Activated T-cell treated with anti-CD3 and anti-CD28 coated beads, Interleukin-2, amount 50 U/mL, for 72 hours (primary cell): Measurements from ENCODE around the gene SFT2D1. TPM values are rescaled to one million over a fixed set of nuclear protein-coding genes. Genes with fewer than 3 reads are reported as not detected.

Experiments
- ATAC-seq, 2 donors: fragments of 150-1000 bp; cut with Tn5 transposase; replicated peaks in 1 of 2; 2 replicates each; pipeline ENCODE4 v1.10.0; 2021; ENCODE audit warnings: moderate library complexity in 2 of 2, mild to moderate bottlenecking in 1 of 2
- DNase-seq, 2 donors: peaks; one replicate each; pipeline ENCODE4 v3.0.0; 2021 to 2022; ENCODE audit warnings: mixed read lengths in 1 of 2
- H3K27ac Mint-ChIP-seq: one replicate; pipeline ENCODE4 v1.8.0; 2022; ENCODE audit warnings: mild to moderate bottlenecking, moderate library complexity, mixed read lengths
- H3K27me3 Mint-ChIP-seq: one replicate; pipeline ENCODE4 v1.8.0; 2022; ENCODE audit warnings: low read depth, mixed read lengths
- H3K36me3 Mint-ChIP-seq, 2 donors: one replicate each; pipeline ENCODE4 v1.8.0; 2022; ENCODE audit warnings: mixed read lengths in 2 of 2, mild to moderate bottlenecking in 1 of 2; ENCODE audit not compliant: insufficient read depth in 2 of 2
- H3K4me1 Mint-ChIP-seq: one replicate; pipeline ENCODE4 v1.8.0; 2022; ENCODE audit warnings: low read depth, mixed read lengths
- H3K4me3 Mint-ChIP-seq, 2 donors: one replicate each; pipeline ENCODE4 v1.8.0; 2022; ENCODE audit warnings: mild to moderate bottlenecking in 2 of 2, mixed read lengths in 2 of 2, moderate library complexity in 2 of 2
- H3K9me3 Mint-ChIP-seq, 2 donors: one replicate each; pipeline ENCODE4 v1.8.0; 2022; ENCODE audit warnings: mixed read lengths in 2 of 2
- total RNA-seq, 2 donors: library from RNA; stranded (reverse); gene quantifications; one replicate each; pipeline ENCODE4 v1.2.3, GENCODE V29; 2022

SFT2D1 gene
- total RNA-seq, 2 donors from 2014 or later: 39.4 to 44.4 TPM

DNA sequence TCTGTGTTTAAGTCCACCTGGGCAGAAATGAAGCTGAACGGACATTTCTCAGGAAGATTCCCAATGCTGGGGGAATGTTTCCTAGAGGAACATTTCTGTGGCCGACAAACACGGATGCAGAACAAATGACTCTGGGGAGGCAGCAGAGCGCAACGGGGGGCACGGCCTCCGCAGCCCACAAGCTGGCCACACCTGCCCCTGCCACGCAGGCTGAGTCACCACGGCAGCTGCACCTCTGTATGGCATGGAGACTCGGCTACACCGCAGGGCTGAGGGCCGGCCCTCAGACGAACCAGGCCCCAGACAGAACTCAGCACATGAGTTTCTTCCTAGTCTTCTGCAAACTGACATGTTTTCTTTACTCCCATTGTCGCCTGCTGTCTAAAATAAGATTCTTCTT lies 24.1 kb downstream of the SFT2D1 start:
- H3K27ac Mint-ChIP-seq: no peak overlapping the region
- no peak for ATAC-seq
- peaks cover 0 to under 1% of the 10 kb centered on the region in 2 donors for H3K36me3 Mint-ChIP-seq
- no peak overlapping the region for H3K4me3 Mint-ChIP-seq
- H3K27me3 Mint-ChIP-seq: no peaks in the 10 kb centered on the region
- H3K9me3 Mint-ChIP-seq: no peaks in the 10 kb centered on the region
- H3K4me1 Mint-ChIP-seq: no peaks in the 10 kb centered on the region
- no peak for DNase-seq

GRCh38 chr6:166317261-166318212 lies 24.8 kb downstream of the SFT2D1 start:
- H3K27ac Mint-ChIP-seq: no peak overlapping the region
- H3K4me1 Mint-ChIP-seq: no peaks in the 10 kb centered on the region

GRCh38 chr6:166315436-166315835 lies 26.9 kb downstream of the SFT2D1 start:
- H3K36me3 Mint-ChIP-seq: no peaks in the 10 kb centered on the region
- H3K4me3 Mint-ChIP-seq: no peak overlapping the region
- H3K9me3 Mint-ChIP-seq: no peaks in the 10 kb centered on the region
- no peak overlapping the region for H3K27ac Mint-ChIP-seq
- no peaks in the 10 kb centered on the region for H3K4me1 Mint-ChIP-seq
- DNase-seq (no peak), ATAC-seq (no peak)
- H3K27me3 Mint-ChIP-seq: no peaks in the 10 kb centered on the region

More at GRCh38 chr6:166317261-166318212, 24.8 kb downstream of the SFT2D1 start:
- Mint-ChIP-seq H3K27me3 (no peaks in the 10 kb centered on the region), H3K9me3 (no peaks in the 10 kb centered on the region), H3K36me3 (no peaks in the 10 kb centered on the region), H3K4me3 (no peak overlapping the region)
- no peak for DNase-seq
- ATAC-seq: no peak

- DNase-seq (no peak), ATAC-seq (no peak)
- H3K4me3 Mint-ChIP-seq: no peak overlapping the region
- no peaks in the 10 kb centered on the region for H3K36me3 Mint-ChIP-seq
- no peak overlapping the region for H3K27ac Mint-ChIP-seq
- no peaks in the 10 kb centered on the region for H3K4me1 Mint-ChIP-seq
- H3K9me3 Mint-ChIP-seq: no peaks in the 10 kb centered on the region
- peaks cover 6% of the 10 kb centered on the region for H3K27me3 Mint-ChIP-seq
Observed at GRCh38 chr6:166314454-166314853, 27.9 kb downstream of the SFT2D1 start.

DNA sequence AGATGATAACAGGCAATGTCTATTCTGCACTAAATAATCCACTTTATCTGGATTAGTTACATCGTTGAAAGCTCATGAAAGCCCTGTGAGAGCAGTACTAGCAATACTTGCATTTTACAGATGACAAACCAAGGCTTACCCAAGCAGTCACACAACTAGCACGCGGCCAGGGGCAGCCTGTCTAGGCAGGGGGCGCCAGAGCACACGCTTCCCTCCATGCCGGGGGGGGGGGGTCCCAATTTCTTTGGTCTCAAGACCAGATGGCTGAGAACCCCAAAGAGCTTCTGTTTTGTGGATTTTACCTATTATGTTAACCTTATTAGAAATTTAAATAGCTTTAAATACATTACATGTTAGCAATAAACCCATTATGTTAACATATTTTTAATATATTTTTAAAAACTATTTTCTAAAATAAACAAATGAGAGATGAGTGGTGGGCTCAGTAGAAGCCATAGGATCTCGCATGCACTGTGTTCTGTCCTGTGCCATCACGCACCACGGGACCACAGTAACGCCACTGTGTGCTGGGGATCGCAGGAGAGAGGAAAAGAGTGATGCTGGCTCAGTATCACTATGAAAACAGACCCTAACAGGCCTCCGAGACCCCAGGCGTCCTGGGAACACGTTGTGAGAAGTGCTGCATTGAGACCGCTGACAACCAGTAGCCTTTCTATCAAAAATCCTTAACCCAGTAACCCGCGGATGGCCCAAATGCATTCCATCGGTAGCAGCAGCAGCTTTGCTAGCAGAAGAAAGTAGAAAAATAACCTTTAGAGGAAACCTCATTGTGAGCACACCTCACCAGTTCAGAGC lies 28.9 kb downstream of the SFT2D1 start:
- Mint-ChIP-seq H3K27ac (peak overlapping the region; percentile 57), H3K4me3 (no peak overlapping the region), H3K4me1 (peaks cover 3% of the 10 kb centered on the region), H3K9me3 (no peaks in the 10 kb centered on the region), H3K27me3 (peaks cover 15% of the 10 kb centered on the region), H3K36me3 (no peaks in the 10 kb centered on the region)
- ATAC-seq (peak; percentile 78 to 91), DNase-seq (peak; percentile 32 to 66)

GRCh38 chr6:166312832-166313231 lies 29.5 kb downstream of the SFT2D1 start:
- peaks cover 16% of the 10 kb centered on the region for H3K27me3 Mint-ChIP-seq
- no peak overlapping the region for H3K4me3 Mint-ChIP-seq
- DNase-seq: no peak
- no peaks in the 10 kb centered on the region for H3K36me3 Mint-ChIP-seq
- ATAC-seq: no peak
- H3K27ac Mint-ChIP-seq: peak overlapping the region; percentile 57
- no peaks in the 10 kb centered on the region for H3K9me3 Mint-ChIP-seq
- peaks cover 5% of the 10 kb centered on the region for H3K4me1 Mint-ChIP-seq

DNA sequence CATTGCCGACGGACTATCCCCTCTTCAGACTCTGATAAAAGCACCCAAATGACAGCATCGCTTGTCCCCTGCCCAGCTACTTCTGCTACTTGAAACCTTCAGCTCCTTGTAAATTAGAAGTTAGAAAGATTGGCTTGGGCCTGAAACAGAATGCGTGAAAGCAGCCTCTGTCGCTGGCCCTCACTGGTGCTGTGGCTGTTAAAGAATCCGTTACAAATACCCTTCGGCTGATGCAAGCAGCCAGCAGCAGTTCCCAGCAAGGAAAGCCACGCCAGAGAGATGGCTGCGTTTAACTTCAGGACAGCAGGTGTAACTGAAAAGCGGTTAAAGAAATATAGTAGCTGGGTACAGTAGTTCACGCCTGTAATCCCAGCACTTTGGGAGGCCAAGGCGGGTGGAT lies 31.7 kb downstream of the SFT2D1 start:
- Mint-ChIP-seq H3K27ac (no peak overlapping the region), H3K27me3 (peaks cover 25% of the 10 kb centered on the region), H3K36me3 (no peaks in the 10 kb centered on the region), H3K4me3 (no peak overlapping the region), H3K4me1 (peaks cover 5% of the 10 kb centered on the region), H3K9me3 (no peaks in the 10 kb centered on the region)
- no peak for DNase-seq
- ATAC-seq: no peak

DNA sequence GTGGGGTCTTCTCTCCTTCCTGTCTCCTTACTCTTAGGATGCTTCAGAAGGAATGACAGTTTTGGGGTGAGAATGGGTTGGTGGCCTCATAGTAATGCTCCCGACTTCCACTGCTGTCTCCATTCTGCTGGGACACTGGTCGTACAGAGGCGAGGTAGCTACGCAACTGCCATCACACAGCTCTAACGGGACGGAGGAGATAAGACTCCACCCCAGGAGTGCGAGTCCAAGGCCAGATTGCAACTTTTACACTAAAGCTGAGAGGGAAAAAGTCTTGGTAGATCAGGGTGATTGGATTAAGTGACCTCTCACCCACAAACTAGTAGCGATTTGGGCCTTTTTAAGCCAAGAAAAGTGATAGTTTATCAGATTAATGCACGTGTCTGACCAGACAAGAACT lies 32.4 kb downstream of the SFT2D1 start:
- peaks cover 32% of the 10 kb centered on the region for H3K27me3 Mint-ChIP-seq
- DNase-seq (no peak), ATAC-seq (no peak)
- H3K9me3 Mint-ChIP-seq: no peaks in the 10 kb centered on the region
- no peak overlapping the region for H3K4me3 Mint-ChIP-seq
- no peaks in the 10 kb centered on the region for H3K36me3 Mint-ChIP-seq
- no peak overlapping the region for H3K27ac Mint-ChIP-seq
- H3K4me1 Mint-ChIP-seq: peaks cover 5% of the 10 kb centered on the region

- Mint-ChIP-seq H3K27ac (no peak overlapping the region), H3K27me3 (peaks cover 40% of the 10 kb centered on the region), H3K36me3 (no peaks in the 10 kb centered on the region), H3K4me1 (peaks cover 5% of the 10 kb centered on the region), H3K4me3 (peak overlapping the region; percentile 49 to 69), H3K9me3 (no peaks in the 10 kb centered on the region)
- ATAC-seq (no peak), DNase-seq (no peak)
Observed at GRCh38 chr6:166308769-166309589, 33.4 kb downstream of the SFT2D1 start.

GRCh38 chr6:166308033-166308768 lies 34.1 kb downstream of the SFT2D1 start, which contains the start of gene PRR18:
Gene PRR18 (minus strand): TSS chr6:166308392. CDS start chr6:166308142, 250 bp downstream.
- Mint-ChIP-seq H3K9me3 (no peaks in the 10 kb centered on the region), H3K4me3 (peak within 1 kb of the TSS; percentile 54 to 74), H3K4me1 (peaks cover 5% of the 10 kb centered on the region), H3K27me3 (peaks cover 45% of the 10 kb centered on the region), H3K27ac (no peak within 1 kb of the TSS), H3K36me3 (no peaks in the 10 kb centered on the region)
- DNase-seq (peak; percentile 18 to 20), ATAC-seq (peak; percentile 55 to 61)

- peak overlapping the region; percentile 54 to 74 for H3K4me3 Mint-ChIP-seq
- DNase-seq: peak; percentile 19 to 27
- no peak overlapping the region for H3K27ac Mint-ChIP-seq
- H3K4me1 Mint-ChIP-seq: peaks cover 5% of the 10 kb centered on the region
- no peaks in the 10 kb centered on the region for H3K36me3 Mint-ChIP-seq
- H3K9me3 Mint-ChIP-seq: no peaks in the 10 kb centered on the region
- peak; percentile 59 to 61 for ATAC-seq
- peaks cover 47% of the 10 kb centered on the region for H3K27me3 Mint-ChIP-seq
Observed at GRCh38 chr6:166307082-166308032, 35.0 kb downstream of the SFT2D1 start.
